Omental fat pad (tissue), 4 donors: Measurements from ENCODE around the gene CASR. TPM values are rescaled to one million over a fixed set of nuclear protein-coding genes. Genes with fewer than 3 reads are reported as not detected.

Source experiments
- ATAC-seq: fragments of 150-250 bp; one replicate; pipeline ENCODE4 v1.9.1; 2016; ENCODE audit warnings: mild to moderate bottlenecking, moderate library complexity; ENCODE audit not compliant: low FRiP score
- DNase-seq: peaks from one replicate; pipeline ENCODE4 v3.0.0-alpha.2; 2019; ENCODE audit warnings: low spot score
- CTCF ChIP-seq, 3 donors: fragments of 450-650 bp; IDR thresholded peaks; one replicate each; pipeline ENCODE4 v1.5.1; 2016 to 2017; ENCODE audit warnings: antibody characterized with exemption in 3 of 3, mild to moderate bottlenecking in 3 of 3, moderate library complexity in 2 of 3
- total RNA-seq, 4 donors: library from RNA; depleted of rRNA; stranded (reverse); fragments of >200 nt; gene quantifications; one replicate each; pipeline ENCODE4 v1.1.0, GENCODE V29; 2016

Gene CASR
- total RNA-seq, 4 donors from 2014 or later: not detected

- ATAC-seq (no peak), DNase-seq (no peak)
- TF ChIP-seq CTCF (IDR thresholded peaks at IDR 0.05): no peak
Observed at GRCh38 chr3:122214711-122215110, 31.2 kb downstream of the CASR start.

GRCh38 chr3:122215592-122216298 lies 32.3 kb downstream of the CASR start:
- DNase-seq: no peak
- no peak for ATAC-seq
- no peak for TF ChIP-seq CTCF (IDR thresholded peaks at IDR 0.05)

GRCh38 chr3:122217901-122218300 lies 34.4 kb downstream of the CASR start:
- DNase-seq (no peak), ATAC-seq (no peak)
- TF ChIP-seq CTCF (IDR thresholded peaks at IDR 0.05): no peak

DNA sequence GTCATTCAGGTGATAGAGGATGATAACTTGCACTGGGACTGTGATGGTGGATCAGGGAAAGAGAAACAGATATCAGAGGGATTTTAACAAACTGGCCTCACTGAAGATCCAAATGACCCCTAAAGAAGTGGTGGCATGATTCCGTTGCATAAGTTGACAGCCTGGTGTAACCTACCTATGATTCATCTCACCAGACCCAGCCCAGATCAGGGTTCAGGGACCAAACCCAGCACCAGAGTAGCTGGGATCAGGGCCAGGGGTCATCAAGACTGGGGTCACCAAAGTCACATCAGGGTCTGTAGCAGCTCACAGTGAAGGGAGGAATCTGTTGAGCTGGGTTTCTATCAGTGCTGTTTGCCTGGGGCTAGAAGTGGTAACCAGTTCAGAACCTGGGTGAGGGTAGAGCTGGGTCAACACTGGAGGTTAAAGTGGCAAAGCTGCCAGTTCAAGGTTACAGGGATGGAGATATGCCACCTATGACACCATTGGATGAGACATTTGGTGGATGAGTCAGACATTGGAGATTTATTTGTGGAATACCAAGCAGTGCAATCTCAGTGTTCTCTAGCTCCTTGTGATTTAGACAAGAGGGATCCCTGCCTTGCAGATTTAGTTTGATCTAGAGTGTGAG lies 35.9 kb downstream of the CASR start:
- DNase-seq (no peak), ATAC-seq (no peak)
- no peak for TF ChIP-seq CTCF (IDR thresholded peaks at IDR 0.05)

- ATAC-seq (no peak), DNase-seq (no peak)
- no peak for TF ChIP-seq CTCF (IDR thresholded peaks at IDR 0.05)
Observed at GRCh38 chr3:122227036-122227781, 43.7 kb downstream of the CASR start.

GRCh38 chr3:122230174-122230573 lies 46.7 kb downstream of the CASR start:
- TF ChIP-seq CTCF (IDR thresholded peaks at IDR 0.05): no peak
- ATAC-seq (no peak), DNase-seq (no peak)
